ENCODE data around the gene RDH11. TPM values are rescaled to one million over a fixed set of nuclear protein-coding genes. Genes with fewer than 3 reads are reported as not detected.
"Not testable (repeated sequence)": the region's sequence is repeated elsewhere in the genome, so short reads cannot be mapped to it uniquely, and the experiment has no call there.

Gene RDH11
- total RNA-seq, 1 donor from 2014 or later: 50.2 TPM

- no peak for TF ChIP-seq CTCF (IDR thresholded peaks at IDR 0.05; ENCODE audit: unreplicated experiment)
- Mint-ChIP-seq H3K9me3 (ENCODE audit: unreplicated experiment) (peaks cover 3% of the 10 kb centered on the region), H3K27me3 (ENCODE audit: unreplicated experiment) (no peaks in the 10 kb centered on the region), H3K36me3 (ENCODE audit: low read depth, unreplicated experiment) (no peaks in the 10 kb centered on the region), H3K4me1 (ENCODE audit: unreplicated experiment) (peaks cover 5% of the 10 kb centered on the region), H3K4me3 (ENCODE audit: unreplicated experiment) (no peak overlapping the region), H3K27ac (ENCODE audit: unreplicated experiment) (no peak overlapping the region)
- no peak for DNase-seq (ENCODE audit: low spot score)
Measured at GRCh38 chr14:67705211-67705610, 9.6 kb upstream of the RDH11 start.

GRCh38 chr14:67704484-67705089, 9.0 kb upstream of the RDH11 start:
- no peak for TF ChIP-seq CTCF (IDR thresholded peaks at IDR 0.05; ENCODE audit: unreplicated experiment)
- Mint-ChIP-seq H3K27ac (ENCODE audit: unreplicated experiment) (peak overlapping the region; percentile 44), H3K4me1 (ENCODE audit: unreplicated experiment) (peaks cover 5% of the 10 kb centered on the region), H3K36me3 (ENCODE audit: low read depth, unreplicated experiment) (no peaks in the 10 kb centered on the region), H3K4me3 (ENCODE audit: unreplicated experiment) (no peak overlapping the region), H3K9me3 (ENCODE audit: unreplicated experiment) (no peaks in the 10 kb centered on the region), H3K27me3 (ENCODE audit: unreplicated experiment) (no peaks in the 10 kb centered on the region)
- peak; percentile 34 for DNase-seq (ENCODE audit: low spot score)

- no peak overlapping the region for H3K27ac Mint-ChIP-seq (ENCODE audit: unreplicated experiment)
- no peaks in the 10 kb centered on the region for H3K36me3 Mint-ChIP-seq (ENCODE audit: low read depth, unreplicated experiment)
- H3K27me3 Mint-ChIP-seq (ENCODE audit: unreplicated experiment): no peaks in the 10 kb centered on the region
- H3K9me3 Mint-ChIP-seq (ENCODE audit: unreplicated experiment): no peaks in the 10 kb centered on the region
- no peak for TF ChIP-seq CTCF (IDR thresholded peaks at IDR 0.05; ENCODE audit: unreplicated experiment)
- H3K4me1 Mint-ChIP-seq (ENCODE audit: unreplicated experiment): peaks cover 5% of the 10 kb centered on the region
- DNase-seq (ENCODE audit: low spot score): no peak
- H3K4me3 Mint-ChIP-seq (ENCODE audit: unreplicated experiment): no peak overlapping the region
Measured at GRCh38 chr14:67703997-67704396, 8.4 kb upstream of the RDH11 start.

- not testable (repeated sequence) for DNase-seq (ENCODE audit: low spot score); H3K4me1 Mint-ChIP-seq (ENCODE audit: unreplicated experiment); H3K27me3 Mint-ChIP-seq (ENCODE audit: unreplicated experiment); H3K4me3 Mint-ChIP-seq (ENCODE audit: unreplicated experiment); H3K27ac Mint-ChIP-seq (ENCODE audit: unreplicated experiment); H3K36me3 Mint-ChIP-seq (ENCODE audit: low read depth, unreplicated experiment); H3K9me3 Mint-ChIP-seq (ENCODE audit: unreplicated experiment)
Measured at GRCh38 chr14:67701492-67701891, 5.9 kb upstream of the RDH11 start, which contains the start of gene RDH12. Gene RDH12 (plus strand): TSS chr14:67701886. CDS start chr14:67722643, 20,757 bp downstream.

GRCh38 chr14:67698179-67698578, 2.6 kb upstream of the RDH11 start:
- TF ChIP-seq CTCF (IDR thresholded peaks at IDR 0.05; ENCODE audit: unreplicated experiment): no peak
- no peak overlapping the region for H3K4me3 Mint-ChIP-seq (ENCODE audit: unreplicated experiment)

More at GRCh38 chr14:67698179-67698578, 2.6 kb upstream of the RDH11 start:
- peaks cover 7% of the 10 kb centered on the region for H3K4me1 Mint-ChIP-seq (ENCODE audit: unreplicated experiment)
- no peaks in the 10 kb centered on the region for H3K9me3 Mint-ChIP-seq (ENCODE audit: unreplicated experiment)
- no peak overlapping the region for H3K27ac Mint-ChIP-seq (ENCODE audit: unreplicated experiment)
- no peaks in the 10 kb centered on the region for H3K36me3 Mint-ChIP-seq (ENCODE audit: low read depth, unreplicated experiment)
- peaks cover 2% of the 10 kb centered on the region for H3K27me3 Mint-ChIP-seq (ENCODE audit: unreplicated experiment)
- DNase-seq (ENCODE audit: low spot score): no peak

Data from endothelial cell (in vitro differentiated cells).